Mesenteric fat pad (tissue), 1 donor: ENCODE measurements around the gene PCBD1. TPM values are rescaled to one million over a fixed set of nuclear protein-coding genes. Genes with fewer than 3 reads are reported as not detected.

Source experiments
- DNase-seq: peaks from one replicate; pipeline ENCODE4 v3.0.0-alpha.2; 2020; ENCODE audit warnings: low spot score
- total RNA-seq: library from RNA; stranded (reverse); fragmentation: NEBNext Ultra II Directional; extraction: Animal tissue kit (Norgen Biotek cat#: 25700); gene quantifications from one replicate; pipeline ENCODE4 v1.2.1, GENCODE V29; 2021
- donor health status: DM: yes; HTN: yes; CAD: no.

PCBD1 gene
- total RNA-seq, 1 donor from 2014 or later, result 61.2 TPM

GRCh38 chr10:70838270-70838805 lies 50.0 kb downstream of the PCBD1 start:
- DNase-seq, result no peak

GRCh38 chr10:70837660-70838059 lies 50.7 kb downstream of the PCBD1 start:
- DNase-seq, result no peak

- no peak for DNase-seq
These were observed 52.0 kb downstream of the PCBD1 start for GRCh38 chr10:70836319-70836718.

GRCh38 chr10:70834441-70835151 lies 53.8 kb downstream of the PCBD1 start:
- no peak for DNase-seq

- DNase-seq, result no peak
These were observed 54.3 kb downstream of the PCBD1 start for GRCh38 chr10:70834021-70834420.

- DNase-seq, result no peak
These were observed 54.8 kb downstream of the PCBD1 start for GRCh38 chr10:70833601-70834000.

Other genes starting within 250 kb of the PCBD1 start
- gene ADAMTS14, start 216.1 kb downstream of the PCBD1 start, total RNA-seq, result 0.61 TPM
- not detected for gene TBATA, start 103.2 kb downstream of the PCBD1 start, total RNA-seq
- gene SGPL1, start 72.6 kb downstream of the PCBD1 start, total RNA-seq, result 40.0 TPM